GM19239 (cell line): Measurements from ENCODE around the gene MYH16.
"Not testable (repeated sequence)": the region's sequence is repeated elsewhere in the genome, so short reads cannot be mapped to it uniquely, and the experiment has no call there.

Experiments used
- DNase-seq: peaks from one replicate; pipeline ENCODE4 v3.0.0; 2011; ENCODE audit warnings: low spot score; ENCODE audit not compliant: insufficient read length
- FAIRE-seq: peaks from 2 replicates; lab custom pipeline; 2011; peaks lifted over from hg19 to GRCh38; lab: Jason Lieb, UNC

The MYH16 gene

DNA sequence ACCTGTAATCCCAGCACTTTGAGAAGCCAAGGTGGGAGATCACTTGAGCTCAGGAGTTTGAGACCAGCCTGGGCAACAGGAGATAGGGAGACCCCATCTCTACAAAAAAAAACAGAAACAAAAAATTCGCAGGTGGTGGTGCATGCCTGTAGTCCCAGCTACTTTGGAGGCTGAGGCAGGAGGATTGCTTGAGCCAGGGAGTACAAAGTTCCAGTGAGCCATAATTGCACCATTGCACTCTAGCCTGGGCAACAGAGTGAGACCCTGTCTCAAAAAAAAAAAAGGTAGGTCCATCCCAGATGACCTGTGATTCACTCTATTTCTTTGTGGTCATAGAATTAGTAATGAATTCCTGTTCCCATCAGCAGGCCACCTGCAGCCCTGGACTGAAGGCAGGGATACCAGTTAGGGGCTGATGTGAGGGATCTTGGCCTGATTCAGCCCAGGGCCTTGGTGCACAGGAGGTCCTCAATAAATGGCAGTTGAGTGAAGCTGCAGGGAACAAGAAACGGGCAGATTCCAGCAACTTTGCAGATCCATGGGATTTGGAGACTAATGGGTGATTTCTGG is at the start of gene MYH16:
Gene MYH16 (plus strand): TSS at position 364 of the 570 bp plus-strand sequence.
- DNase-seq (no peak), FAIRE-seq (no peak)

DNA sequence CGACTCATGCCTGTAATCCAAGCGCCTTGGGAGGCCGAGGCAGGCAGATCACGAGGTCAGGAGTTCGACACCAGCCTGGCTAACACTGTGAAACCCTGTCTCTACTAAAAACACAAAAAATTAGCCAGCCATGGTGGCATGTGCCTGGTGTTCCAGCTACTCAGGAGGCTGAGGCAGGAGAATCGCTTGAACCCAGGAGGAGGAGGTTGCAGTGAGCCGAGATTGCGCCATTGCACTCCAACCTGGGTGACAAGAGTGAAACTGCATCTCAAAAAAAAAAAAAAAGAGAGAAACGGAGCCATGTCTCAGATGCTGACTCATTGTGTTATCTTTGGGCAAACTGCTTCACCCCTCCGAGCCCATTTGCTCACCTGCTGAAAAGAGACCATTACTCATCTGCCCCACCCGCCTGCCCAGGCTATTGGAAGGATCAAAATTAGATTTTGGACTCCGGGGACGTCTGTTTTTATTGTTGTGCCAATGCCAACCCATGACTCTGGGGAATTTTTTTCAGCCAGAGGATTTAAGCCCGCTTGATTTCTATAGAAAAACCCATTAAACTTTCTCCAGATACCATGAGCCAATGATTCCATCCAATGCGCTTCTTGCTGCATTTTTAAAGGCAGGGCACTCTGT is 48.3 kb upstream of the MYH16 start:
- DNase-seq, FAIRE-seq: not testable (repeated sequence)

- FAIRE-seq (no peak), DNase-seq (no peak)
Measured at GRCh38 chr7:99224899-99225265, 47.8 kb upstream of the MYH16 start.

DNA sequence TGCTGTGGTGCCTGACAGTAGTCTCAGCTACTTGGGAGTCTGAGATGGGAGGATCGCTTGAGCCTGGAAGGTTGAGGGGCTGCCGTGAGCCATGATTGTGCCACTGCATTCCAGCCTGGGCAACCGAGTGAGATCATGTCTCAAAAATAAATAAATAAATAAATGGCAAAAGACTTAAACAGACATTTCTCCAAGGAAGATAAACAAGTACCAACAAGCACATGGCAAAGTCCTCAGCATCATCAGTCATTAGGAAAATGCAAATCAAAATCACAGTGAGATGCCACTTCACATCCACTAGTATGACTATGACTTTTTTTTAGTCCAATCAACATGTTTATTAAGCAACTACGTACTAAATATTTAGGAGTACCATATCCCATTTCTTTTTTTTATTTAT is 43.4 kb upstream of the MYH16 start:
- DNase-seq (no peak), FAIRE-seq (no peak)

DNA sequence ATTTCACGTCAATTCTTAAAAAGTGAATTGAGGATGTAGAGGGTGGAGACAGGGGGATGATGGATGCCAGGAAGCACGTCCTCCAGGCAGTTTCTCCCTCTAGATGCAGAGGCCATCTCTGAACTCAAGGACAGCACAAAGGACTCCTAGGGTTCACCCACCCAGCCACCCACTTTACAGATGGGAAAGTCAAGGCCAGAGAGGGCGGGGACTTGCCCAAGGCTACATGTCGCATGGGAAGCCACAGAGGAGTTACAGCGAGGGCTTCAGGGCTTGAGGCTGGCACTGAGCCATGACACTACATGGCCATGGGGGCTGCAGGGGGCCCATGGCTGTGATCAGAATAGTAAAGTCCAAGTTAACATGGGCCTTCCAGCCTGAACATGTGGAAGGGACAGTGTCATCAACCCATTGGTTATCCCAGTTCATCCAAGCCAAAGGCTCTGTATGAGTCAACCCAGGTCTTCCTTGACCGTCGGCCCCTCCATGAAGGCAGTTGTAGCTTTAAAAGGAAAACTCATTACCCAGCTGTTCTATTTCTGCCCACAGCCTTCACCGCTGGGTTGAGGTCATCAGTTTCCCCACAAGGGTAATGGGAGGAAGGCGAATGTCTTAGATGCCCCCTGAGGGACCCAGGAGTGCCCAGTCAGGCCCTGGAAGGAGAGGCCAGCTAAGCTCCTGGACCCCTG is 40.4 kb upstream of the MYH16 start:
- FAIRE-seq (no peak), DNase-seq (no peak)

DNA sequence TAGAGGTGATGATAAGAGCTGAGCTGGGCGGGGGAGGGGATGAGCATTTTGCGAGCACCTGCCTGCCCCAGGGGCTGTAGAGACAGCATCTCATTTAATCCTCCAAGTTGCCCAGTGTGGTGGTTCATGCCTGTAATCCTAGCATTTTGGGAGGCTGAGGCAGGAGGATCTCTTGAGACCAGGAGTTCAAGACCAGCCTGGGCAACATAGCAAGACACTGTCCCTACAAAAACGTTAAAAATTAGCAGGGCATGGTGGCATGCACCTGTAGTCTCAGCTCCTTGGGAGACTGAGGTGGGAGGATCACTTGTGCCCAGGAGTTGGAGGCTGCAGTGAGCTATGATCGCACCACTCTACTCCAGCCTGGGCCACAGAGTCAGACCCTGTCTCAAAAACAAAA is 39.7 kb upstream of the MYH16 start:
- DNase-seq, FAIRE-seq: not testable (repeated sequence)

- FAIRE-seq, result no peak
- DNase-seq, result no peak
Measured at GRCh38 chr7:99234185-99234584, 38.5 kb upstream of the MYH16 start.

DNA sequence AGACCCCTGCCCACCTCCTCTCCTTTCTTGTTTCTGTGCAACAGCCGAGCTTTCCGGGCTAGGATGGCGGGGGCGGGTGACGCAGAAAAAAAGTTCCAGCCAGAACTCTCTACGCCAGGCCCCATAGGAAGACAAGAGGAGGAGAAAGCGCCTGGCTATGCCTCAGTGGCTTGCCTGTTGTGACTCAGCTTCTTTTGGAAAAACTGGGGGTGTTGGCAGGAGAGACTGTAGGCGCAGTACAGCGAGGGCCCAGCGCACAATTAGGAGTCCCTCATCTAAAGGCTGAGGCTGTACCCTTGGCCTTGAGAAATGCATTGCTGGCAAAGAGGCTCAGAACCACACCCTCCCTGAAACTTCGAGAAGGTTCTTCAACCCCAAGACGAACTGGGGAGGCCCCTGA is 36.7 kb upstream of the MYH16 start:
- DNase-seq (no peak), FAIRE-seq (no peak)

DNA sequence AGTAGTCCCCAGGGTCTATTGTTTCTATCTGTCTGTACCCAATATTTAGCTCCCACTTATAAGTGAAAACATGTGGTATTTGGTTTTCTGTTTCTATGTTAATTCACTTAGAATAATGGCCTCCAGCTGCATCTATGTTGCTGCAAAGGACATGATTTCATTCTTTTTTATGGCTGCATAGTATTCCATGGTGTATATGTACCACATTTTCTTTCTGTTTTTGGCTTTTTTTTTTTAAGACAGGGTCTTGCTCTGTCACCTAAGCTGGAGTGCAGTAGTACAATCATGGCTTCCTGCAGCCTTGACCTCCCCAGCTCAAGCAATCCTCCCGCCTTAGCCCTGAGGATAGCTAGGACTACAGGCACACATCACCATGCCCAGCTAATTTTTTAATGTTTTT is 34.8 kb upstream of the MYH16 start:
- not testable (repeated sequence) for FAIRE-seq, DNase-seq

- FAIRE-seq (no peak), DNase-seq (no peak)
Measured at GRCh38 chr7:99238558-99239341, 33.9 kb upstream of the MYH16 start.

GRCh38 chr7:99242682-99243081 is 30.0 kb upstream of the MYH16 start:
- FAIRE-seq, result no peak
- no peak for DNase-seq

- no peak for FAIRE-seq
- DNase-seq, result no peak
Measured at GRCh38 chr7:99243751-99244337, 28.8 kb upstream of the MYH16 start.

DNA sequence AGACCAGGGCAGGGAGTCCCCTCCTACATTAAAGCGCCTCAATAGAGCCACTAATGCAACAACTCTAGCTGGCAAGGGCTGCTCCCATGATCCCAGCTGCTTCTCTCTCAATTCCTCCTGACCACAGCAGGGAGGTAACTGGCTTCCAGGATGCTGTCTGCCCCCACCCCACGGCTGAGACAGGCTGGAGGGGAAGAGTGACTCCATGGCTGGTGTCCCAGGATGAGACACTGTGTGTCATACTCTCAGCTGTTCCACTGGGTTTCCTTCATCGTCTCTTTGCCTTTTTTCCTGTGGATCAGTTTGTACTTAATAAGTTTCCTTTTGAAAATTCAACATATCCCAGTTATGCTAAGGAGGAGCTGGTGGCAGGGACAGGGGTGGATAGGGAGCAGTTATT is 27.7 kb upstream of the MYH16 start:
- DNase-seq (no peak), FAIRE-seq (no peak)

DNA sequence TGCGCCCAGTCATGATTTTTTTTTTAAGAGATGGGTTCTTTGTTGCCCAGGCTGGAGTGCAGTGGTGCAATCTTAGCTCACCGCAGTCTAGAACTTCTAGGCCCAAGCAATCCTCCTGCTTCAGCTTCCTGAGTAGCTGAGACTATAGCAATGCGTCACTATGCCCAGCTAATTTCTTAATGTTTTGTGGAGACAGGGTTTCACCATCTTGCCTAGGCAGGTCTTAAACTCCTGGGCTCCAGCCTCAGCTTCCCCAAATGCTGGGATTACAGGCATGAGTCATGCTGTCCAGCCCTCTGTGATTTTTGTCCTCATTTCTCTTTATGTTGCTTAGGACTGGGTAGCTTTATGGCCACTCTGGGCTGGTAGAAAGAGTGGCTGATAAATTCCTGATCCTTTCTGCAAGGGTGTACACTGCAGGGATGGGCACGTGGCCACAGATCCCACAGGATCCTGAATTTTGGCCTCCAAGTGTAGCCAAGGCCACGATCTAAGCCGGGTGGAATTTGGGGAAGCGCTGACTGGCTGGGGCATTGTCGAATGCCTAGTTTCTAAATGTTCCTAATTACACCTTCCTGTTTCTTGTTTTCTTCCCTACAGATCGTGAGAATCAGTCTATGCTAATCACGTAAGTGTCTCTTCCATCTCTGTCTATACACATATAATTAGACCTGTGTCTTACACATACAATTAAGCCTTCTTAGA is 24.1 kb upstream of the MYH16 start:
- FAIRE-seq (no peak), DNase-seq (no peak)

- DNase-seq, result no peak
- no peak for FAIRE-seq
Measured at GRCh38 chr7:99249985-99250575, 22.6 kb upstream of the MYH16 start.

DNA sequence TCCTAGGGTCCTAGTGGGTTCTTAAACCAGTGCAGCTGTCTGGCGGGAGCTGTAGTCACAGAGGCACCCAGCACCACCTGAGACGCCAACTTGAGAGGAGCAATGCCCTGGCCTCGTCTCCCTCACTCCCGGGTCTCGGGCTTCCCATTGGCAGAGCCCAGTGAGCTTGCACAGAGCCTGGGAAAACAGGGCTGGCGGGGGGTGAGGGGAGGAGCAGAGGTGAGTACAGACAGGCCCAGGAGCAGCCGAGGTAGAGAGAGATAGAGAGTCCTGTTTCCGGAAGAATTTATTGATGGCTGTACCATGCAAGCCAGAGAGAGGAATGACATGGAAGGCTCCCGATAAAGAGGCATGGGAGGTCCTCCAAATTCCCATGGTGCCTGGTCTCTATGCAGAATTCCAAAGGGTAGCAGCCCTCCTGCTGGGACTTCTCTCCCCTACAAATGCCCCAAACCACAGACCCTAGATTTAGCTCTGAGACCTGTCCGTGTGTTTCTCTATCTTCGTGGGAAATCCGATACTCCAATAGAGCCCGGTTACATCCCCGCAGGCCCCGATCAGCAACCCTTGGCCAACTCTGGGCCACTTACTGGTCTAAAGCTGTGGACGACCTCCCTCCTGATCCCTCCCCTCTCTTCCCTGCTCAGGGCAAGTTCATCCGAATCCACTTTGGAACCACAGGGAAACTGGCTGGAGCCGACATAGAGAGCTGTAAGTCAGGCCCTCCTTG is 20.3 kb upstream of the MYH16 start:
- no peak for DNase-seq
- no peak for FAIRE-seq

- DNase-seq, result no peak
- FAIRE-seq, result no peak
Measured at GRCh38 chr7:99253369-99253768, 19.3 kb upstream of the MYH16 start.

GRCh38 chr7:99254390-99254789 is 18.2 kb upstream of the MYH16 start:
- no peak for DNase-seq
- FAIRE-seq, result no peak

DNA sequence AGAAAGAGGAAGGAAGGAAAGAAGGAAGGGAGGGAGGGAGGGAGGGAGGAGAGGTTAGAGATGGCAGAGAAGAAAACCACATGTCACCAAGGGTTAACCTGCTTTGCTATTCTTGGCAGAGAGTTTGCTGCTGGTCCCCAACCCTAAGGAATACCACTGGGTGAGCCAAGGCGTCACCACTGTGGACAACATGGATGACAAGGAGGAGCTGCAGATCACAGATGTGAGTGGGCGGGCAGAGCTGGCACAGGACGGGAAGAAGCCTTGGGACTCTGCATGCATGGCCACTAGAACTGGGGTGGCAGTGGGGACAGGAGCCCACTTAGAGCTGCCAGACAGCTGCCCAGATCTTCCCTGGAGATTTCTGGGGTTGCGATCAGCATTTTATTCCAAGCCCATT is 17.2 kb upstream of the MYH16 start:
- FAIRE-seq, result no peak
- DNase-seq, result no peak
